ENCODE data around the gene HDAC11. TPM values are rescaled to one million over a fixed set of nuclear protein-coding genes. Genes with fewer than 3 reads are reported as not detected.

Gene HDAC11
- polyA plus RNA-seq, 1 donor (not counting 4 experiments of a cell fraction or from before 2014, with no cell fraction given), result 12.6 TPM

- H3K9ac ChIP-seq (ENCODE audit: control insufficient read depth, extremely low read depth, insufficient read depth, low read length), result no peak overlapping the region
- H3K4me3 ChIP-seq (ENCODE audit: control insufficient read depth in 2 of 3, extremely low read depth in 1 of 3, insufficient read depth in 2 of 3, low read depth in 1 of 3, low read length in 3 of 3), result peak overlapping the region in 1 of 3 experiments; percentile 26
- H3K27me3 ChIP-seq (ENCODE audit: control insufficient read depth, extremely low read depth, insufficient read depth, low read length), result no peaks in the 10 kb centered on the region
- FAIRE-seq (no peak), DNase-seq (ENCODE audit: low read depth, low spot score) (no peak)
- dilution Hi-C loops (cut with MboI; ENCODE audit: extremely low pct_ligation_motif_present, low sequenced_read_pairs), result loop anchor here (10.0 kb wide), 1 partner anchor 131 kb away; no protein-coding TSS in a partner anchor
- H3K27ac ChIP-seq (ENCODE audit: control insufficient read depth, insufficient read depth, low read length), result peak overlapping the region; percentile 8
- H4K20me1 ChIP-seq (ENCODE audit: control insufficient read depth, extremely low read depth, insufficient read depth, low read length), result no peaks in the 10 kb centered on the region
- peak overlapping the region; percentile 57 for H3K4me2 ChIP-seq (ENCODE audit: control insufficient read depth, extremely low read depth, insufficient read depth, low read depth, low read length)
- TF ChIP-seq EZH2 (IDR thresholded peaks at IDR 0.05; ENCODE audit: low read length) (no peak), CTCF (optimal IDR thresholded peaks at IDR 0.05 in 1 of 3, IDR thresholded peaks at IDR 0.05 in 1 of 3, conservative IDR thresholded peaks at IDR 0.05 in 1 of 3; ENCODE audit: extremely low read depth in 1 of 3, insufficient read depth in 2 of 3, low read length in 3 of 3) (no peak)
- no peaks in the 10 kb centered on the region for H3K9me3 ChIP-seq (ENCODE audit: control insufficient read depth, low read depth, low read length)
- peak overlapping the region; percentile 29 for H2AFZ ChIP-seq (ENCODE audit: control insufficient read depth, low read length)
- no peaks in the 10 kb centered on the region for H3K79me2 ChIP-seq (ENCODE audit: control insufficient read depth, insufficient read depth, low read length)
- peaks cover 20% of the 10 kb centered on the region for H3K4me1 ChIP-seq (ENCODE audit: control insufficient read depth, extremely low read depth, insufficient read depth, low read length)
- no peaks in the 10 kb centered on the region for H3K36me3 ChIP-seq (ENCODE audit: control insufficient read depth in 2 of 2, extremely low read depth in 1 of 2, insufficient read depth in 2 of 2, low read length in 2 of 2)
- no peaks in the 10 kb centered on the region for H3K9me1 ChIP-seq (ENCODE audit: control insufficient read depth, extremely low read depth, insufficient read depth, low read length)
Observed at GRCh38 chr3:13513913-13514517, 33.9 kb downstream of the HDAC11 start.

- DNase-seq (ENCODE audit: low read depth, low spot score), result no peak
- Histone ChIP-seq H3K27ac (ENCODE audit: control insufficient read depth, insufficient read depth, low read length) (no peak overlapping the region), H3K27me3 (ENCODE audit: control insufficient read depth, extremely low read depth, insufficient read depth, low read length) (no peaks in the 10 kb centered on the region), H4K20me1 (ENCODE audit: control insufficient read depth, extremely low read depth, insufficient read depth, low read length) (no peaks in the 10 kb centered on the region), H3K79me2 (ENCODE audit: control insufficient read depth, insufficient read depth, low read length) (no peaks in the 10 kb centered on the region), H2AFZ (ENCODE audit: control insufficient read depth, low read length) (no peak overlapping the region), H3K36me3 (ENCODE audit: control insufficient read depth in 2 of 2, extremely low read depth in 1 of 2, insufficient read depth in 2 of 2, low read length in 2 of 2) (no peaks in the 10 kb centered on the region), H3K9me3 (ENCODE audit: control insufficient read depth, low read depth, low read length) (no peaks in the 10 kb centered on the region), H3K9ac (ENCODE audit: control insufficient read depth, extremely low read depth, insufficient read depth, low read length) (no peak overlapping the region), H3K4me3 (ENCODE audit: control insufficient read depth in 2 of 3, extremely low read depth in 1 of 3, insufficient read depth in 2 of 3, low read depth in 1 of 3, low read length in 3 of 3) (no peak overlapping the region), H3K9me1 (ENCODE audit: control insufficient read depth, extremely low read depth, insufficient read depth, low read length) (no peaks in the 10 kb centered on the region), H3K4me1 (ENCODE audit: control insufficient read depth, extremely low read depth, insufficient read depth, low read length) (peaks cover 20% of the 10 kb centered on the region), H3K4me2 (ENCODE audit: control insufficient read depth, extremely low read depth, insufficient read depth, low read depth, low read length) (peak overlapping the region; percentile 57)
- no peak for TF ChIP-seq EZH2 (IDR thresholded peaks at IDR 0.05; ENCODE audit: low read length)
- TF ChIP-seq CTCF (optimal IDR thresholded peaks at IDR 0.05 in 1 of 3, IDR thresholded peaks at IDR 0.05 in 1 of 3, conservative IDR thresholded peaks at IDR 0.05 in 1 of 3; ENCODE audit: extremely low read depth in 1 of 3, insufficient read depth in 2 of 3, low read length in 3 of 3), result no peak
- dilution Hi-C loops (cut with MboI; ENCODE audit: extremely low pct_ligation_motif_present, low sequenced_read_pairs), result loop anchor here (10.0 kb wide), 1 partner anchor 130 kb away; no protein-coding TSS in a partner anchor
- peak; percentile 51 for FAIRE-seq
Observed at GRCh38 chr3:13514639-13515435, 34.7 kb downstream of the HDAC11 start.
